ENCODE results near the gene SLC25A1. TPM values are rescaled to one million over a fixed set of nuclear protein-coding genes. Genes with fewer than 3 reads are reported as not detected.

The SLC25A1 gene
- total RNA-seq, 4 donors from 2014 or later, result 68.5 to 229 (median 185) TPM

- peak in 1 of 3 donors; percentile 18 for DNase-seq
- TF ChIP-seq CTCF (IDR thresholded peaks at IDR 0.05), result no peak
- TF ChIP-seq POLR2A (IDR thresholded peaks at IDR 0.05), result no peak
- Histone ChIP-seq H3K36me3 (no peaks in the 10 kb centered on the region), H3K4me3 (no peak overlapping the region), H3K9me3 (no peaks in the 10 kb centered on the region), H3K4me1 (no peaks in the 10 kb centered on the region), H3K27me3 (no peaks in the 10 kb centered on the region), H3K27ac (no peak overlapping the region)
Measured at GRCh38 chr22:19224557-19224956, 46.0 kb upstream of the SLC25A1 start.

- H3K27me3 ChIP-seq, result no peaks in the 10 kb centered on the region
- no peak overlapping the region for H3K27ac ChIP-seq
- no peaks in the 10 kb centered on the region for H3K4me1 ChIP-seq
- H3K4me3 ChIP-seq, result no peak overlapping the region
- no peaks in the 10 kb centered on the region for H3K36me3 ChIP-seq
- H3K9me3 ChIP-seq, result no peaks in the 10 kb centered on the region
- peak in 1 of 3 donors; percentile 13 for DNase-seq
- TF ChIP-seq POLR2A (IDR thresholded peaks at IDR 0.05) (no peak), CTCF (IDR thresholded peaks at IDR 0.05) (no peak)
Measured at GRCh38 chr22:19223617-19224016, 45.1 kb upstream of the SLC25A1 start.

- no peaks in the 10 kb centered on the region for H3K9me3 ChIP-seq
- no peak overlapping the region for H3K27ac ChIP-seq
- peak in 1 of 3 donors; percentile 24 for DNase-seq
- H3K27me3 ChIP-seq, result no peaks in the 10 kb centered on the region
- no peaks in the 10 kb centered on the region for H3K4me1 ChIP-seq
- TF ChIP-seq CTCF (IDR thresholded peaks at IDR 0.05), result no peak
- TF ChIP-seq POLR2A (IDR thresholded peaks at IDR 0.05), result no peak
- no peak overlapping the region for H3K4me3 ChIP-seq
- no peaks in the 10 kb centered on the region for H3K36me3 ChIP-seq
Measured at GRCh38 chr22:19223110-19223509, 44.6 kb upstream of the SLC25A1 start.

- Histone ChIP-seq H3K4me3 (no peak overlapping the region), H3K9me3 (no peaks in the 10 kb centered on the region), H3K36me3 (no peaks in the 10 kb centered on the region), H3K4me1 (no peaks in the 10 kb centered on the region), H3K27me3 (no peaks in the 10 kb centered on the region), H3K27ac (no peak overlapping the region)
- TF ChIP-seq POLR2A (IDR thresholded peaks at IDR 0.05), result no peak
- no peak for TF ChIP-seq CTCF (IDR thresholded peaks at IDR 0.05)
- peak in 1 of 3 donors; percentile 21 for DNase-seq
Measured at GRCh38 chr22:19222242-19223005, 43.9 kb upstream of the SLC25A1 start.

GRCh38 chr22:19220867-19221266 is 42.3 kb upstream of the SLC25A1 start:
- no peak overlapping the region for H3K4me3 ChIP-seq
- H3K36me3 ChIP-seq, result no peaks in the 10 kb centered on the region

More at GRCh38 chr22:19220867-19221266, 42.3 kb upstream of the SLC25A1 start:
- TF ChIP-seq POLR2A (IDR thresholded peaks at IDR 0.05), result no peak
- TF ChIP-seq CTCF (IDR thresholded peaks at IDR 0.05), result no peak
- DNase-seq, result peak in 1 of 3 donors; percentile 24
- H3K27ac ChIP-seq, result no peak overlapping the region
- H3K27me3 ChIP-seq, result no peaks in the 10 kb centered on the region
- H3K4me1 ChIP-seq, result no peaks in the 10 kb centered on the region
- H3K9me3 ChIP-seq, result no peaks in the 10 kb centered on the region

Data from Peyer's patch (tissue), 4 donors.